Prostate gland (tissue), 2 donors: ENCODE results near the gene IL19.

Experiments
- POLR2AphosphoS5 ChIP-seq: sonication (generic); formaldehyde crosslinking; IDR thresholded peaks from one replicate; pipeline ENCODE4 v1.6.1; 2017; ENCODE audit warnings: antibody characterized with exemption
- TF ChIP-seq, protein P1 (sequence below), 4 experiments: fragments of 200-600 bp in 2 of 4; fragments of 450-650 bp in 2 of 4; sonication (generic) in 2 of 4; IDR thresholded peaks; 1 replicate in 3 of 4; 2 replicates in 1 of 4; pipeline ENCODE4 v1.5.1; 2016 to 2019; ENCODE audit warnings: antibody characterized with exemption in 4 of 4, mild to moderate bottlenecking in 2 of 4, moderate library complexity in 2 of 4

DNA sequence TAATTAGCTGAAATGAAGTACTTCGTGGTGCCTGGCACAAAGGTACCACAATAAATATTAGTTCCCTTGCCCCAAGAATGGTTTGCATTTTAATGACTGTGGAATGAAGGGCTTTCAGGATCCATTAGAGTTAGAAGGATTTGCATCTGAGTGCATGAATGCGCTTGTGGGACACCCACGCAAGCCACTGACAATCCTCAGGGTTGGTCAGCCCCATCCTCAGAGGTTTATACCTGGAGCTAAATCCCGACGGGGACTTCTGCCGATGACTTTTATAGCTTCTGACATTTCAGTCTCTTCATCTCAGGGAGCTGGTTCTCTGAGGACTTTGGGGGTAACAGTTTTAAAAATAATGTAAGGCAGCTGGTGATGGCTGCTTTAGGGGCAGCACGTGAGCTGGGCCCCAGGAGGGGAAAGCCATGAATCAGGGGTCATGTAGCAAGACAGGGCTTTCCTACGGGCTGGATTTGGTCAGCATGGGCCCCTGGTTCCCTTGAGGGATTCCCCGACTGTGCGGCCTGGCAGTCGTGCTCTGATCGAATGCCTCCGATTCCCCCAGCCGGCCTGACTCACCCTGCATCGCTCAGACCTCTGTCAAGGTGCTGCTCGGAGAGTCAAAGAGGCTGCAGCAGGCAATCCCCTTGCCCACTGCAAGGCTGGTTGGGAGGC lies 22.5 kb downstream of the IL19 start:
- TF ChIP-seq, protein P1, sequence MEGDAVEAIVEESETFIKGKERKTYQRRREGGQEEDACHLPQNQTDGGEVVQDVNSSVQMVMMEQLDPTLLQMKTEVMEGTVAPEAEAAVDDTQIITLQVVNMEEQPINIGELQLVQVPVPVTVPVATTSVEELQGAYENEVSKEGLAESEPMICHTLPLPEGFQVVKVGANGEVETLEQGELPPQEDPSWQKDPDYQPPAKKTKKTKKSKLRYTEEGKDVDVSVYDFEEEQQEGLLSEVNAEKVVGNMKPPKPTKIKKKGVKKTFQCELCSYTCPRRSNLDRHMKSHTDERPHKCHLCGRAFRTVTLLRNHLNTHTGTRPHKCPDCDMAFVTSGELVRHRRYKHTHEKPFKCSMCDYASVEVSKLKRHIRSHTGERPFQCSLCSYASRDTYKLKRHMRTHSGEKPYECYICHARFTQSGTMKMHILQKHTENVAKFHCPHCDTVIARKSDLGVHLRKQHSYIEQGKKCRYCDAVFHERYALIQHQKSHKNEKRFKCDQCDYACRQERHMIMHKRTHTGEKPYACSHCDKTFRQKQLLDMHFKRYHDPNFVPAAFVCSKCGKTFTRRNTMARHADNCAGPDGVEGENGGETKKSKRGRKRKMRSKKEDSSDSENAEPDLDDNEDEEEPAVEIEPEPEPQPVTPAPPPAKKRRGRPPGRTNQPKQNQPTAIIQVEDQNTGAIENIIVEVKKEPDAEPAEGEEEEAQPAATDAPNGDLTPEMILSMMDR (IDR thresholded peaks at IDR 0.05): no peak
- no peak for TF ChIP-seq POLR2AphosphoS5
